GM19035 (cell line): ENCODE data around the gene KLK11.

Source experiments
- ATAC-seq: cut with Tn5 transposase; IDR thresholded peaks from one replicate; pipeline ENCODE4 v1.9.1; 2021; ENCODE audit not compliant: unreplicated experiment

KLK11 gene

GRCh38 chr19:51026554-51026831, at the start of gene KLK11:
Gene KLK11, minus strand, starts transcription at chr19:51026616. Its CDS starts 985 bp downstream, at chr19:51025631.
- no peak for ATAC-seq

- ATAC-seq, result no peak
These were observed 49.6 kb upstream of the KLK11 start for GRCh38 chr19:51075998-51076397.

GRCh38 chr19:51071095-51071405, 44.6 kb upstream of the KLK11 start:
- no peak for ATAC-seq

DNA sequence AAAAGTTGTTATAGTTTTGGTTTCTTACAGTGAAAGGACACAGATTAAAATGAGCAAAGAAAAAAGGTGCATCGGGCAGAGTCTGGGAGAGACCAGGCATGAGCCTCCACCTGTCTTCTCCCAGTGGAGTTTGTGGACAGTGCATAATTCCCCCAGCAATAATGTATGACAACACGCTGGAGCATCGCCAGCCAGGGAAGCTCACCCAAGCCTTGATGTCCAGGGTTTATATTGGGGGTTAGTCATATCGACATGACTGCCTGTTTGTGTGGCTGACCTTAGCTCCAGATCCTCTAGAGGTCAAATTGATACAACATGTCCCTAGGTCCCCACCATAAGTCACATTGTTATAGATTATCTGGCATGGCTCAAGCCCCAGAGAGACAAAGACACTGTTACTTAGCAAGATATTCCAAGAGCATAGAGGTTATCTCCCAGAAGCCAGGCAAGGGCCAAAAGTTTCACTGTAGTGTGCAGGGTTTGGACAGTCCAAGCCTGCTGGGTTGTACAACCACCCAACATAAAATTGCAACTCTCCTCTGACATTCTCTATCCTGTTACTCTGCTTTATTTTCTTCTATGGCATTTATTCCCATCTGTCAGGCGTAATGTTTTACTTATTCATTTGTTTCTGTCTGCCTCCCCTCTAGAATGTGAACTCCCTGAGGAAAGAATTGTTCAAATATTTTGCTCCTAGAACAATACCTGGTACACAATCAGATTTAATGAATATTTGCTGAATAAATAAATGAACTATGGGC, 44.1 kb upstream of the KLK11 start:
- ATAC-seq, result no peak

- no peak for ATAC-seq
These were observed 40.2 kb upstream of the KLK11 start for GRCh38 chr19:51066393-51067186.

- ATAC-seq, result no peak
These were observed 39.0 kb upstream of the KLK11 start for GRCh38 chr19:51065221-51065960.

GRCh38 chr19:51064534-51065220, 38.3 kb upstream of the KLK11 start, which contains the start of gene KLK13:
Gene KLK13, minus strand, starts transcription at chr19:51065092. Its CDS starts 25 bp downstream, at chr19:51065067.
- ATAC-seq, result no peak

DNA sequence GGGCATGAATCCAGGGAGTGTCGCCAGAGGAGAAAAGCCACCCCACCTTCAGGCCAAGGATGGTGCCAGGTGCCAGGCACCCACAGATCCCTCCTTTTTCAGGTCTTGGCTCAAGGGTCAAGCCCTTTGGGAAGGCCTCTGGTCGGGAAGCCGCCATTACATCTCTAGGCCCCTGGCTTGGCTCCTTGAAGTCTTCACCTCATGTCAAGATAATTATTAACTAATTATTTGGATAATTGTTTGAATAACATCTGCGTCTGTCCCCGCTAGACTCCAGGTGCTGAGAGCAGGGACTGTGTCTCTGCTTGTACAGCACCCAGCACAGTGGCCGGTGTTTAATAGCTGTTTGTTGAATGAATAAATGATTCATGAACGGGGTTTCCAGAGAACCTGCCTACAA, 37.2 kb upstream of the KLK11 start:
- ATAC-seq, result no peak

GRCh38 chr19:51060973-51061372, 34.6 kb upstream of the KLK11 start:
- ATAC-seq, result no peak

DNA sequence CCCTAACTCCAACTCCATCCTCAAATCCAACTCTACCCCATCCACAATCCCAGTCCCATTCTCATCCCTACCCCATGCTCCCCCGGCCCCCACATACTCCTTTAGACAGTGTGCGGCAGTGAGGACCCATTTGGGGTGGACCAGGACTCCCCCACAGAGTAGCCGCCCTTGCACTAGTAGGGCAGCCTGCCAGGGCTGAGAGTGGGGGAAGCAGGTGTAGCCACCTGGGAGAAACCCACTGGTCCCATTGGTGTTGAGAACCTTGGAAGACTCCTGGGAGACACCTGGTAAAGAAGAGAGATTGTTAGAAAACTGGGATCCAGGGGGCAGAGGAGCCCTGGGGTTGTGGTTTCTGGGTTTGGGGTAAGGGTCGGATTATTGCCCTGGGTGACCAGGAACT, 33.9 kb upstream of the KLK11 start:
- no peak for ATAC-seq

GRCh38 chr19:51059715-51060114, 33.3 kb upstream of the KLK11 start:
- no peak for ATAC-seq

- no peak for ATAC-seq
These were observed 29.4 kb upstream of the KLK11 start for GRCh38 chr19:51055866-51056265.

DNA sequence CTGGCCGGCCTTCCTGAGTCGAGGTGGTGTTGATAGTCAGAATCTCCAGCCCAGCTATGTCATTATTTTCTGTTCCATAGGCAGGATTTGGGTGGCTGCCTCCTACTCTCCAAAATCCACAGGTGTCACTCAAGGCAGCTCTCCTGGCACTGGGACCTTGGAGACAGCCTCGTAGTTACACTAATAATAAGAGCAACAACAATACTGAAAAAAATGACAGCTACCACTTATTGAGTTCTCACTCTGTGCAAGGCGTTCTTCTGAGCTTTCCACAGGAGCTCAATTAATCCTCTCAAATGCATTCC, 20.6 kb upstream of the KLK11 start:
- ATAC-seq, result no peak

- ATAC-seq, result no peak
These were observed 17.9 kb upstream of the KLK11 start for GRCh38 chr19:51044327-51044726.

- ATAC-seq, result no peak
These were observed 17.1 kb upstream of the KLK11 start for GRCh38 chr19:51043497-51043896.

DNA sequence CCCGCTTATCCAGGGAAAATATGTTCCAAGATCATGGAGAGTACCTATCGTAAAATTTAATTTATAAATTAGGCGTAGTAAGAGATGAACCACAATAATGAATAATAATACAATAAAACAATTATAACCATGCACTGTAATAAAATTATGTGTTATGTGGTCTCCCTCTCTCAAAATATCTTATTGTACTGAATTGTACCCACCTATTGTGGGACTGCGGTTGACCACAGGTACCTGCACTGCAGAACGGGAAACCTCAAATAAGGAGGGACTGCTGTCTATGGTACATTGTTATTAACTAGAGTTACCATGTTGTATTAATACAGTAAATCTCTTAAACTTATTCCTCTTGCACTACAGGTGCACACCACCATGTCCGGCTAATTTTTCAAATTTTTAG, 13.7 kb upstream of the KLK11 start:
- no peak for ATAC-seq

GRCh38 chr19:51036519-51036918, 10.1 kb upstream of the KLK11 start:
- ATAC-seq, result no peak

DNA sequence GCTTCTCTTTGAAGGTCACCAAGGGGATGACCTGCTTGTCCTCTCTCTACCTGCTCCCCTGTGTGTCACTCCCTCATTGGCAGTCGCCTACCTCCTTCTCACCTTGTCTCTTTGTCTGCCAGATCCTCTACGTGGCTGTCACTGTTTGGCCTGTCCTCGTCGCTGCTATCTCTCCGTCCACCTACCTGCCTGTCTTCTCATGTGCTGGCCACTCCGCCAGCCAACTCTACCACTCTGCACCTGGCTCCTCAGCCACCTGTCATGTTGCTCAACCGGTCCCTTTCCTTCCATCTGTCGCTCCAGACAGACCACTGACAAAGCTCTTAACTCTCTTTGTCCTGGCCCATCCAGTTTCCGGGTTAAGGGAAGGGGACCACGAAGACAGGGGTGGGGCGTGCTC, 8.3 kb upstream of the KLK11 start, which contains the start of gene KLK12:
Gene KLK12 (minus strand): TSS at position 299 of the 400 bp plus-strand sequence. CDS start 381 bp downstream, outside the sequence.
- ATAC-seq, result no peak

DNA sequence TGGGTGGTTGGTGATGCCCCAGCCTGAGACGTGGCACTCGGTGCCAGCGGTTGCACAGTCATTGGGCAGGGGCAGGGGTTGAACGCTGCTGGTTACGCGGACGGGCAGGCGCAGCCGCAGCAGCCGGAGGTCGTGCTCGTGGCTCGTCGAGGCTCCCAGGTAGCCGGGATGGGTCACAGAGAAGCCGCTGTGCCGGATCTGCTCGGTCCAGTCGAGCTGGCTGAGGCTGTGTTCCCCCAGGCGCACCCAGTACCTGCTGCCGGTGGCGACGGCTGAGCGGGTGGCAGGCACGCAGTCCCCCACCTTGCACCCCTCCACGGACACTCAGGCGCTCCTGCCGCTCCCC, 5.4 kb upstream of the KLK11 start:
- ATAC-seq, result no peak

DNA sequence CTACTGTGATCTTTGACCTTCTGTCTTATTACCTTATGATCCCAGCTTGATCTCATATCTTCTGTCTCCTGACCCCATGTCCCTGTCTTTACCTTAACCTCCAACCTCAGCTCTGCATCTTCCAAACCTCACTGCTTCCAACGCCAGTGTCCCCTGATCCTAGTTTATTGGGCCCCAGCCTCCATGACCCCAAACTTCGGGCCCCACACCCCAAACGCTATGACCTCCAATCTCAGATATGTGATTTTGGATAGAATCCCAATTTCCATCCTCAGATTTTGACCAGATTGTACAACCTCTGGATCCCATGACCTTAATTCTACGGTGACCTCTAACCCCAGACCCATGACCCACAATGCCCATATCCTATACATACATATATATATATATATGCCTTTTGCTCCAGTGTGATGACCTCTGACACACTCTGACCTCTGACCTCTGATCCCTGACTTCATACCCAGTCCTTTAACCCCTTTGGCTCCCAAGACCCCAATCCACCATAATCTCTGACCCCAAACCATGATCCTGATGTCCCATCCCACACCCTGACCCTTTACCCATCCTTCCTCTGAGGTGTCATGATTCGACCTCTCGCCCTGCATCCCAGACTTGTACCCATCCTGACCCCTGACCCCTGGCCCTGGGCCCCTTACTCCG, 4.9 kb upstream of the KLK11 start:
- ATAC-seq, result no peak

DNA sequence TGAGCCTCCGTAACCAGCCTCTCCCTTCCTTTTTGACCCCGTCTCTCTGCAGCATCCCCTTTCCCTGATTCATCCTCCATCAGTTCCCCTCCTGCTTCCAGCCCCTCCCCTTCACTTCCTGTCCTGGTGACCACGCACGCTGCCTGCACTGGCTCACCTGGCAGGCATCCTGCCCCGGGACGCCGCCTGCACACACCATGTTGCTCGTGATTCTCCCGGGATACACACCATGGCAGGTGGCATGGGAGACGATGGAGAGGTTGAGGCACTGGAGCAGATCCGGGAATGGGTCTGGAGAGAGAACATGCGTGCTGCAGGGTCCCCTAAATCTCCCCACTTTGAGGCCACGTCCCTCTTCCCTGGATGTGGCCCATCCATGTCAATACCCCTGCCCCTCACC, 4.2 kb upstream of the KLK11 start:
- ATAC-seq, result no peak
